Adipose tissue (tissue), 3 donors: ENCODE measurements around the gene AFF3. TPM values are rescaled to one million over a fixed set of nuclear protein-coding genes. Genes with fewer than 3 reads are reported as not detected.

ENCODE experiments used
- H3K27ac ChIP-seq: one replicate; pipeline ENCODE4 v1.5.1; 2013; ENCODE audit warnings: low read depth, low read length
- WGBS, 3 donors: extraction: QIAGEN DNeasy Blood & Tissue Kit; methylation state at CpG; one replicate each; pipeline ENCODE4 v1.1.7; 2013; 5-methylcytosine and 5-hydroxymethylcytosine counted together
- polyA plus RNA-seq, 3 donors: library from polyadenylated mRNA; stranded (reverse); fragments of 200-250 nt; gene quantifications; one replicate each; pipeline ENCODE4 v1.2.3, GENCODE V29; 2013
- donor health status: healthy with polysubstance abuse.
- donor health status: Bipolar disorder and iron deficiency.
- donor health status: healthy.

The AFF3 gene
- polyA plus RNA-seq, 3 donors: 0.21 to 0.56 (median 0.56) TPM

DNA sequence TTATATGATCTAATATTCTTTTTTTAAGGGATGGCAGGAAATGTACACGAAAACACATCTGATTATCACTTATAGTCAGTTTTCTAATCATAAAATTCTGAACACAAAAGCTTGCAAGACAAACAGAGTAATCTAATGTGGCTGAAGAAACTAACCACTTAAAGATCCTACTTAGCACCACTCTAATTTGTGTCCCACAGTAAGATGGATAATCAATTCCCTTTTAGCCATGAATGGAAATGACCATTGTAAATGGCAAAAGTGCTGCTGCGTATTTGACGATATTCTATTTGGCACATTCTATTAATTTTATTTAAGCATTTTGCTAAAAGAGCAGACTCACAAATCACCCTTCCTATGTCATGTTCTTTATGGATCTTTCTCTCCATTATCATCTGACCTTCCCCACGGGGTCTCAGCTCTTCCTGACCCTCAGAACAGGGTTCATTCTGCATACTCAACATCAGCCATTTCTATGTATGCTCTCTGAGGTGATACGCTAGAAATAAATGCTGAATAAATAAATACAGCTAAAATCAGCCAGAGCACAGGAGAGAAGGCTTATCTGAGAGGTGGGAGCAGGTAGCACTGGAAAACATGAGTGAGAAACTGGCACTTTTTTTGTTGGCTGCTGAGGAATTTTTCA lies 295.8 kb downstream of the AFF3 start:
- H3K27ac ChIP-seq: no peak overlapping the region
- 90 to 94% (median 93%) methylated on average over 5 of the region's 5 CpGs for WGBS, 3 donors

DNA sequence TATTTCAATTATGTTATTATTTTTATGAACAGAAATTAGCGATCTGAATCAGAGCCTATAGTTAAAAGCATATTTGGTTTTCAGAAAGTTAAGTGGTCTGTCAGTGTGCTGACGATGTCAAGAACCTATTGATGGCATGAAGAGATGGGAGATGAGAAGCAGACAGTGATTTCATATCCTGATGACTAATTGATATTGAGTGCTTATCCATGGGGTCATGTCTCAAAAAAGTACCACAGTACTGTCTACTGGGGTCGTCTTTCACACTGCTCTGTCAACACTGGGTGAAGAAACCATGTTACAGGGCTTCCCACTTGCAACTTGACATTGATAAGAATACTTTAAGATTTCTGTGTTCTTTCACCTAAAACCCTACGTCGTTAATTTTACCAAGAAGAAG lies 297.1 kb downstream of the AFF3 start:
- H3K27ac ChIP-seq: no peak overlapping the region
- 82 to 88% (median 87%) methylated on average over 5 of the region's 5 CpGs for WGBS, 3 donors

DNA sequence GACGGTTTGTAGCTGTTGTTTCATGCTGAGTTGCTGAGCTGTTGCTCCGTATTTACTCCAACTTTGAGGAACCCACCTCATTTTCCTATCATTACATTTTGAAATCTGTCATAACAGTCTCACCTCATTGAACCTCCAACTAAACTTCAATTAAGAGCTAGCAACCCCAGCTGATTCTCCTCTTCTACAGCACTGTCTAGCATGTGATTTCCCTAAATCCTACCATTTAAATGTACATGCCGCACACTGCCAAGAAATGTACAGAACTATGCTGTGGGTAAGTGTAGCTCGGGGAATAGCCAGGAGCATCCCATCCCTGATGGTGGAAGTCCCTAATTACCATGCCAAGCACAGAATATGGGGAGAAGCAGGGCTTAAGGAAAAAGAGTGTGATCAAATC lies 299.9 kb downstream of the AFF3 start:
- 85 to 92% (median 89%) methylated on average over 4 of the region's 4 CpGs for WGBS, 3 donors
- H3K27ac ChIP-seq: no peak overlapping the region

DNA sequence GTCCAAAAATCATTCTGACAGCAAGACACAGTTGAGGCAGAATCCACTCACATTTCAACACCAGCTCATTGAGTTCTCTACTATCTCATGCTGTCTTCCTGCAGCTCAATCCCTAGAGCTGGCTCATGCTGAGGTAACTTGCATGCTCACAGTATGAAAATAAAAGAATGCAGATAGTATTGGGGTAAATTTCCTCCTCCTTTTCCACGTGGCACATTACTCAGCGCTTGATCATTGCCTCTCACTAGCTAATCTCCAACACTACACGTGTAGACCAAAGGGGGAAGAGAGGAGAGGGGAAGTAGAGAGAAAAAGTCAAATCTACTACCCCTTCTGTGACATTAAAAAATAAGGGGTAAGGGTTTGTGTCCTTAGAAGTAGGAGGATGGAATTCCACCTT lies 300.6 kb downstream of the AFF3 start:
- WGBS, 3 donors: 51 to 68% (median 54%) methylated on average over 3 of the region's 3 CpGs
- H3K27ac ChIP-seq: no peak overlapping the region

DNA sequence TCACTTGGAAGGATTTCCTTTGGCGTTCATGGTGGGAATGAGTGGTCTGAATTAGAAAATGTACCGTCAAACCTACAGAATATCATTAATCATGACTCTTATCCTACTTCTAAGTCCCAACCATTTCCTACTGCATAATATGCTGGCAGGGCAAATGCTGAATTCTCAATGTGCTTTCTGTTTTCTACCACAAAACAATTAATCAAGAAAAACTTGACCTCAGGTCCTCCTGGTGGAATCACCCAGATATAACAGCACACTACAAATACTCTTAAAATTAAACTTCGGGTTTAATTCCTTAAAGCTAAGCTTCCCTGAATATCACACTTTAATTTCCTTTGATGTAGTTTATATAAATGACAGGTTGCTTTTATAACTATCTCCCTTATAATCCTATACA lies 301.6 kb downstream of the AFF3 start:
- no peak overlapping the region for H3K27ac ChIP-seq
- WGBS, 3 donors: 57 to 95% (median 73%) methylated on average over 3 of the region's 3 CpGs

DNA sequence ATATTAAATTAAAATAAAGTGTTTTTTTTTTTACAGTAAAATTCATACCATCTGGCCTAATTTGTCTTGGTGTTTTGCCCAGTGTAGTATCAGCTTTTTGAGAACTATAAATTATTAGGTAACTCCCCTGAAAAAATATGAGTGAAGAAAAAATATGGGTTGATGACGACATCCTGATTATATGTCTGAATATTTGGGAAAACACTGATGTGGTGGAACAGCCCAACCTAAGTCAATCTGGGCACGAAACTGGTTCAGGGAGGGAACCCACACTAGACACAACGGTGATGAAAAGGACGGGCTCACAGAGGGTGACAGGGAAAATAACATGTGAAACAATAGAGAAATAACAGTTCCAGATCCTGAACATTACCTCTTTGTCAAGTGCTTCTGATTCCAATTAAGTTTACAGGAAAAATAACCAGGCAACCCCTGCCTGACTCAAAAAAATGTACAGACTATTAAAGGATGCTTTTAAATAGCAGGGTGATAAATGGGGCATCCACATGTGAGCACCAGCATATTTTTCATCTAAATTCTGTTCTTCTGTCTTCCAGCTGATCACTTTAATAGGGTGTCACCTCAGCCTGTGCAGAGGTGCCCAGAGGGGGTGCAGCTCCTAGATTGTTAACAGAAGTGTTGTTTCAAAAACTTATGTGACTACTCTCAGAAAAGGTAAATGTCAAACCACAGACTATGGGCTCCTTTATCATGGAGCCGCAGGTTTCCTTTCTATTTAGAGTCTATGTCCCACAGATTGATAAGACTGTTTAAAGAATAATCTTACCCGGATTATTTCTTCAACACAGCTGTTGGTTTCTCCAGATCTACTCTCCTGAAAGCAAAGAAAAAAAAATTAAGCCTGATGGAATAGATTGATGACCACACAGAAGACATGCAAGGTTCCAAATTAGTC lies 305.4 kb downstream of the AFF3 start:
- WGBS, 3 donors: 46 to 59% (median 53%) methylated on average over 6 of the region's 6 CpGs
- H3K27ac ChIP-seq: no peak overlapping the region

DNA sequence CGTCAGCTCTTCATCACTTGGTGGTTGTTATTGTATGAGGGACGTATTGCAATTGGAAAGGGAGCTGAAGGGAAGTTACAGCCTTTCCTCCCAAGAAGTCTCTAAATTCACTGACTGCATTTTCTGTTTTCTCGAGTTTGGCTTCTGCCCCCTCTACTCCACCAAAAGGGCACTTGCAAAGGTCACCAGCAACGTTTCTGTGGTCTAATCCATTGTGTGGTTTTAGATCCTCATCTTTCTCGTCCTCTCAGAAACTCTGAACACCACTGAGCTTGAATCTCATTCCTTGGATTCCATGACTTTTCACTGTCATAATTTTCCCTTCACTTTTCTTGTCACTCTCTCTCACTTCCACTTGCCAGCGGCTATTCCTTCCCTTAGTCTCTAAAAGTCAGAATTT lies 308.0 kb downstream of the AFF3 start:
- 69 to 75% (median 72%) methylated on average over 6 of the region's 6 CpGs for WGBS, 3 donors
- H3K27ac ChIP-seq: no peak overlapping the region

DNA sequence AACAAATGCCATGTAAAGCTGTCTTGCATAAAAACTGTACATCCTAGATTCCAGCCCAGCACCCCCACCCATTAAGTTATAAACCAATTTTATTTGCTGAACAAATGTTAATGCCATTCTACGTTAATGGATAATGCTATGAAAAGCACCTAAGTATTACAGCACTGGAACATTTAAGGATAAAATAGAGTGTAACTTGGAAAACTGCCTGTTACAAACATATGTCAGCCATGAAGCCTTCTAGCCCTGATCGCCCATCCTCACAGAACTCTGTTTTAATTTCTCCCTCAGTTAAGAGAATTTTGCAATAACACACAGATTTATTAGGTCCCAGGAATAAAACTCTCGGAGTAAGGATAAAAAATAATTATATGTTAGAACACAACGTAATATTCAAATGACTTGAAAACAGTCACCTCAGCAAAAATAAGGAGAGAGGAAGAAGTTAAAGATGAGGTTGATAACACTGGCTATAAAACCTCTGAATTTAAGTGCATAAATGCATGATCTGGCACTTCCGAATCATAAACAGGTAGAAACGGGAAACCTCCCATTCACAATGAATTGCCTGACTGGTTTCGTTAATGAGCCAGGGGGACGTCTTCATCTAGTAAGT lies 308.7 kb downstream of the AFF3 start:
- H3K27ac ChIP-seq: no peak overlapping the region
- WGBS, 3 donors: 75 to 86% (median 77%) methylated on average over 8 of the region's 8 CpGs

DNA sequence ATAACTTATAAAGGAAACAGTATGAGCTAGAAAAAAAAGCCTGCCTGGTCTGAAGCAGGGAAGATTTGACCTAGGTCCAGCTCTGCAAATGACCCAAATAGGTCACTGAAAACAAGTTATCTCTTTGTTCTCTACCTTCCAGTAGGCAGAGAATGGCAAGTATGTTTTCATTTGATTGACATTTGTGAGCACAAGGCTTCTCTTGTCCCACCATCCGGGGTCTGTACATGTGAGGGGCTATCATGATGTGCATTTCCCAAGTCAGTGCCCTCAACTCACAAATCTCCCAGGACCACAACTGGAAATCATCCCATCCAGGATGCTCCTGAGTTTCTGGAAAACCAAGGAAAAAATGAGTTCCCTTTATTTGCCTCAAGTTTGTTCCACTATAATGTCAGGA lies 309.5 kb downstream of the AFF3 start:
- 64 to 96% (median 83%) methylated on average over 1 of the region's 1 CpG for WGBS, 3 donors
- H3K27ac ChIP-seq: no peak overlapping the region

DNA sequence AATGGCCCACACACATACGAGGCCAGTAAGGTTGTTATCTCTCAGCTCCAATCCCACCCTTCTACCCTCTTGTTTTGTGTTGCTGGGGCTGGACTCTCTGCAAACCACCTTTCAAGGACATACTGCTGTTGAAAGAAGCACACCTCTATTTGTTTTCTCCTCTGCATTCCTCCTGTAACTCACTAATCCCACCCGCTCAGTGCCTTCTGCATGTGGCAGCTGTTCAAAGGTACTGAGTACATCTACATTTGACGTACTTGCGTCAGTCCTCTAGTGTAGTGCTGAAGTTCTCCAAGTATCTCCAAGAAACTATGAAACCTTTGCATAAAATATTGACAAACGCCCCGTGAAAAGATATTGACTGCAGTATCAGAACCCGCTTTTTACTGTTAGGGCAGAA lies 310.6 kb downstream of the AFF3 start:
- WGBS, 3 donors: 83 to 93% (median 93%) methylated on average over 7 of the region's 7 CpGs
- no peak overlapping the region for H3K27ac ChIP-seq

DNA sequence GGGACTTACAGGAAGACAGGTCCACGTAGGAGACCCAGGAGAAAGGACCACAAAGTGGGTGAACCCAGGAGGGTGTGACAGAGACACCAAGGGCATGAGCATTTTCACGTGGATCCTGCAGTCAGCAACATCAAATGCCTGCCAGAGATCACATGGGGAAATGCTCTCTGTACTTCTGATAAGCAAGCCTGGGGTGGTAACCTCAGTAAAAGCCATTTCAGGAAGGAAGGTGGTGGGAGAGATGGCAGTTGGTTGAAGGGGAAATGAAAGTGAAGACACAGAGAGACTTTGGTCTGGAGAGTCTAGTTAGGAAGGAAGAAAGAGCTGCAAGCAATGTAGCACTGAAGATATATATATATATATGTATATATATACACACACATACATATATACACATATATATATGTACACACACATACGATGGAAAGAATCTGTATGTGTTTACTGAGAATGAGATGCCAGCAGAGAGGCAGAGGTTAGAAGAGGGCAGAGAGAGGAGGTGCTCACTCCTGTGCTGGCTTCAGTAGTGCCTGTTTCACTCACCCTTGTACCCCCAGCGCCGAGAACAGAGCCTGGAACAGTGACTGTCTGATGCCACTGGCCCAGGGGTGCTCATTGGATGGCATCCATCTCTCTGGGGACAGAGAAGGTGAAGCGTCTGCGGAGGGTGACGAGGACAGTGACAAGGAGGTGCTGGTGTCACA lies 314.9 kb downstream of the AFF3 start:
- WGBS, 3 donors: 66 to 87% (median 70%) methylated on average over 8 of the region's 8 CpGs
- H3K27ac ChIP-seq: no peak overlapping the region

DNA sequence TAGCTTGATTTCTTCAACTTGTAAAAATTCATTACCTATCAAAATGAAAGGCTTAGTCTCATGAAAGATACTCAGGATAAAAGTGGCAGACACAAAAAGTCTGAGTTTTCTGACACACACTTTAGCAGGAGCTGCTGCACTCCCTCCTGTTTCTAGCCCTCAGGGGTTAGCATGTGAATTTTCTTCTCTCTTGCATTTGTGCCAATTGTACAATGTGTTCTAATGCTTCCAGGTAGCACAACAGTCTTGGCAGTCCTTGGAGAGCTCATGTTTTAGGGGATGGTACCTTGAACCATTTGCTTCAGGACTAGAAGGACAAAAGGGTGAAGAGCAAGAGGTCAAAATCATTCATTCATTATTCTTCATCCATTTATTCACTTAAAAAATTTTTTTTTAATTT lies 316.8 kb downstream of the AFF3 start:
- H3K27ac ChIP-seq: no peak overlapping the region

DNA sequence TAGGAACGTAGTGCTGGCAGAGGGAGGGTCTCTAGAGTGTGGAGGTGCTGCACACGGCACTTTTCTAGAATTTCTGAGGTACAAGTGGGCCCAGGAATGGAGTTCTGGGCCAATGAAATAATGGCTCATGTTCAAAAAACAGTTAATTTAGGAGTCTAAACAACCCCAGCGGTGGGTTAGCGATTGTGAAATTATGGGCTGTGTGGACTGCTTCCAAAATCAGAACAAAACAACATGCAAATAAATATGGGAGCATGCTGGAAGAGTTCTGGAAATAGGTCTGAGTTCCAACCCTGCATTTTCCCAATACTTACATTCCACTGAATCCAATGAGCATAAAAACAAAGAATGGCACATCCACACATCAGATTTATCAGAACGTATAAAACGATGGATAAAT lies 317.6 kb downstream of the AFF3 start:
- 67 to 86% (median 80%) methylated on average over 6 of the region's 6 CpGs for WGBS, 3 donors
- H3K27ac ChIP-seq: no peak overlapping the region

DNA sequence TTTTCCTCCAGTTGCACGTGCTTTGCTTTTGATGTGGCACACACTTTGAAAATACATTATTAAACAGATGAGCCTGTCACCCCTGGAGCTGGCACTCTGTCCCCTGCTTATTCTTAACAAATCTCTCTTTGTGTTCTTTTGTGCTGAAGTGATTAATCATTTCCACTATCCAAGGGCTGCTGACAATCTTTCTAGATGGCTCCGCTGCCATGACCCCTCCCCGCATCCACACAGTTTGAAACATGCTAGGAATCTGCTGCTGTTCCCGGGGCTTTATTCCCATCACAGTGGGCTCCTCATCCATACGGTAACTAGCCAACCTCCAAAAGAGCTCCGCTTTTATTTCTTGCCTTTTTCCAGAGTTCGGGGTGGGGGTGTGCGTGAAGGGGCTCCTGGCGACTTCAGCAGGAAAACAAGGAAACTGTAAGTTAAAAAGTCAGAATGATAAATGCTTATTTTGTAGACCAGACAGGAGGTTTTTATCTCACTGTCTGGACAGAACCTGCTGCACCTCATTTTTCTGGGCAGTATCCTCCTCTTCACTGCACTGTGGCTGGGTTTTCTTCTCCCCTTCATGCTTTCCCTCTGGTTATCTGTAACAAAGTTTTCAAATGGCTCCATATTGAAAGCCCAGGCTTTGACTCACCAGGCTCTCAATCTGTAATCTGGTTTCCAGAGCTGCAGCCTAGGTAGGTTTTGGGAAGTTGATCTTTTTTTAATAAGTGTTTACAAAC lies 319.7 kb downstream of the AFF3 start:
- H3K27ac ChIP-seq: no peak overlapping the region
- WGBS, 3 donors: 31 to 76% (median 62%) methylated on average over 9 of the region's 9 CpGs

DNA sequence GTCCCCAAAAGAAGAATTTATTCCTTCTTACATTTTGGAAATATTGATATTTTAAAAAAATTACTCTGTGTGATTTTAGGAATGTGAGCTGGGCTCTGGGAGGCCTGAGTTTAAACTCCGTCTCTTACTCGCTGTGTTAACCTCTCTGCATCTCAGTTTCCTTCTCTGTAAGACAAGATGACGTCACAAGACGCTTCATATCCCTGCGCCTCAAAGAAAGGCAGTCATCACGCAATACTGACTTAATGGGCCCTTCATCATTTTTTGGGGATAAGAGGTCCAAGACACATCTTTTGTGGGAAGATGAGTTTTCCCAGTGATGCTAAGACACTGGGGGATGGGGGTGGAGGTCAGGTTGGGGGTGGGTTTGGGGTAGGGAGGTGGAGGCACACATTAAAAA lies 320.4 kb downstream of the AFF3 start:
- no peak overlapping the region for H3K27ac ChIP-seq
- whole genome bisulfite sequencing, 3 donors: 90 to 94% (median 90%) methylated on average over 6 of the region's 6 CpGs

DNA sequence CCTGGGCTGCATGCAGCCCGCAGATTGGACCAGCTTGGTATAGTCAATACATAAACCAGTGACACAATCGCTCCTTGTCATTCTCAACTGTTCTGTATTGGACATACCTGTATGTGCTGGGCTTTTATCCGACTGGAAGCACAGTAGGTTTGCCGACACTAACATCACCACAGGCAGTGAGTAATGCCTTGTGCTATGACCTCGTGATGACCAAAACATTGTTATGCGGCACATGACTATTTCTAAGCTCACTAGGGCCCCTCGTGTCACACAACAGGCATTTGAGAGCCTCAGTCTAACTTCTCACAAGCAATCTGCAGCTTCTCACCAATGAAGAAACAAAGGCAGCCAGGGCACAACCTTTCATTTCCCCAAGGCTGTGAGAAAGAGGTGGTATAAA lies 320.8 kb downstream of the AFF3 start:
- 87 to 92% (median 88%) methylated on average over 7 of the region's 7 CpGs for WGBS, 3 donors
- H3K27ac ChIP-seq: no peak overlapping the region

DNA sequence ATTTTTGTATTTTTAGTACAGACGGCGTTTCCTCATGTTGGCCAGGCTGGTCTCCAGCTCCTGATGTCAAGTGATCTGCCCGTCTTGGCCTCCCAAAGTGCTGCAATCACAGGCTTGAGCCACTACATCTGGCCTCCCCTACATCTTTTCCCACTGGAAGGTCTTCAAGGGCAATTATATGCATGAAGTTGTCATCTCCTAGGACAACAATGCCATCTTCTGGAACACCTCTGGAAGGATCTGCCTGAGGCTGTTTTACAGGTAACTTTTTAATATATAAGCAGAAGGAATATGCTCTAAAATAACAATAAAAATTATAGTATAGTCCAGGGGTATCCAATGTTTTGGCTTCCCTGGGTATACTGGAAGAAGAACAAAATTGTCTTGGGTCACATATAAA lies 321.4 kb downstream of the AFF3 start:
- H3K27ac ChIP-seq: no peak overlapping the region
- WGBS, 3 donors: 89 to 94% (median 94%) methylated on average over 3 of the region's 3 CpGs

DNA sequence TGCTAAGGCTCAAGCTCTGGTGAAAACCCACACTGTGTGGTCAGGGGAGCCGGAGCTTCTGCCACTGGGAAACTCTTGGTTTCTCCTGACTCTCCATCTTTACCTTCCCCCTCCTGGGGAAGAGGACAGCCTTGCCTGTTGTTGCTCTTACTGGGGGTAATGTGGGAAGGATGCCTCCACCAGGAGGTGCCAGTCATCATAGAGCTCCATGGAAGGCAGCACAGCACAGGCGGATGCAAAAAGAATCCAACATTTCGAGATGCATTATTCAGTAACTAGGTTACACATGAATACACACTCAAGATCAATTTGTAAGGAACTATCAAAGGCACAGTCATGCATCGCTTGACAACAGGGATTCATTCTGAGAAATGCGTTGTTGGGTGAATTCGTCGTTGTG lies 322.6 kb downstream of the AFF3 start:
- WGBS, 3 donors: 89 to 94% (median 94%) methylated on average over 7 of the region's 7 CpGs

More for the DNA sequence above, 322.6 kb downstream of the AFF3 start:
- H3K27ac ChIP-seq: no peak overlapping the region
